Activated naive CD8-positive, alpha-beta T cell (primary cell): ENCODE measurements around the gene RCOR1.
"Not testable (repeated sequence)": the region's sequence is repeated elsewhere in the genome, so short reads cannot be mapped to it uniquely, and the experiment has no call there.

Experiments
- H3K27ac Mint-ChIP-seq: one replicate; pipeline ENCODE4 v1.8.0; 2021; ENCODE audit warnings: mixed read lengths
- H3K27me3 Mint-ChIP-seq: one replicate; pipeline ENCODE4 v1.8.0; 2021; ENCODE audit warnings: mixed read lengths
- H3K36me3 Mint-ChIP-seq: one replicate; pipeline ENCODE4 v1.8.0; 2021; ENCODE audit warnings: mixed read lengths
- H3K4me1 Mint-ChIP-seq: one replicate; pipeline ENCODE4 v1.8.0; 2021; ENCODE audit warnings: low read depth, mixed read lengths
- H3K4me3 Mint-ChIP-seq: one replicate; pipeline ENCODE4 v1.8.0; 2021; ENCODE audit warnings: mild to moderate bottlenecking, mixed read lengths
- H3K9me3 Mint-ChIP-seq: one replicate; pipeline ENCODE4 v1.8.0; 2021; ENCODE audit warnings: low read depth, mixed read lengths

Gene RCOR1

GRCh38 chr14:102591944-102592762, at the start of gene RCOR1:
Gene RCOR1 (plus strand): TSS chr14:102592649. CDS start chr14:102592887, 238 bp downstream.
- Mint-ChIP-seq H3K9me3 (no peaks in the 10 kb centered on the region), H3K27ac (peak within 1 kb of the TSS; percentile 87), H3K4me3 (peak within 1 kb of the TSS; percentile 90), H3K27me3 (no peaks in the 10 kb centered on the region), H3K4me1 (peaks cover 23% of the 10 kb centered on the region), H3K36me3 (no peaks in the 10 kb centered on the region)

DNA sequence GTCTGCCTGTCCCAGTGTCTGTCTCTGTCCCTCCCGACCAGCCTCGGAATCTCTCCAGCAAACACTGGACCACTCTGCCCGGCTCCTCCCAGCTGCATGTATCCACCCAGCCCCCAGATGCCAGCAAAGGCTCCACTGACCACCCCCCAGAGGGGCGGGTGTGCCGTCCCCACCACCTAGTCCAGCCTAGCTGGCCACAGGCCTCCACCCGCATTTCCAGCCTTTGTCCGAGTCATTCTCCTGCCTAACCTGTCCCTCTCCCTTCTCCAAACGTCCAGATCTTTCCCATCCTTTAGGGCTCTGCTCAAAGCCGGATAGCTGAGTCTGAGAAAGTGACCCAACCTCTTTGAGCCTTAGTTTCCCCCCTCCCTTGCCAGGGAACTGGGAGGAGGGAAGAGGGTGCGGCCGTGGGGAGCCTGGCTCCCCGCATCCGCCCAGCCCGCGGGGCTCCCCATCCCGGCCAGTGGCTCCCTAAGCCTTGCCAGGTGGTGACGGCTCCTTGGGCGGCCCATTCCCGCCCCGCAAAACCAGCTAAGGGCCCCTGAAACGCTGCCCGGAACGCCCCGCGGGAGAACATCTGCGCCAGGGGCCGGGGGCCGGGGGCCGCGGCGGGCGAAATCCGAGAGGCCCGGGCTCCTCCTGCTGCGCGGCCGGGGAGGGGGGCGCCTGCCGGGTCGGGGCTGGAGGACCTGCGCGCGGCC, 48.3 kb upstream of the RCOR1 start:
- peak overlapping the region; percentile 49 for H3K4me3 Mint-ChIP-seq
- H3K36me3 Mint-ChIP-seq = no peaks in the 10 kb centered on the region
- peaks cover 3% of the 10 kb centered on the region for H3K4me1 Mint-ChIP-seq
- H3K27me3 Mint-ChIP-seq = peaks cover 11% of the 10 kb centered on the region
- no peak overlapping the region for H3K27ac Mint-ChIP-seq
- H3K9me3 Mint-ChIP-seq = no peaks in the 10 kb centered on the region

GRCh38 chr14:102544747-102545460, 47.5 kb upstream of the RCOR1 start:
- Mint-ChIP-seq H3K4me1 (peaks cover 3% of the 10 kb centered on the region), H3K4me3 (peak overlapping the region; percentile 68), H3K36me3 (no peaks in the 10 kb centered on the region), H3K9me3 (no peaks in the 10 kb centered on the region), H3K27ac (no peak overlapping the region), H3K27me3 (peaks cover 11% of the 10 kb centered on the region)

DNA sequence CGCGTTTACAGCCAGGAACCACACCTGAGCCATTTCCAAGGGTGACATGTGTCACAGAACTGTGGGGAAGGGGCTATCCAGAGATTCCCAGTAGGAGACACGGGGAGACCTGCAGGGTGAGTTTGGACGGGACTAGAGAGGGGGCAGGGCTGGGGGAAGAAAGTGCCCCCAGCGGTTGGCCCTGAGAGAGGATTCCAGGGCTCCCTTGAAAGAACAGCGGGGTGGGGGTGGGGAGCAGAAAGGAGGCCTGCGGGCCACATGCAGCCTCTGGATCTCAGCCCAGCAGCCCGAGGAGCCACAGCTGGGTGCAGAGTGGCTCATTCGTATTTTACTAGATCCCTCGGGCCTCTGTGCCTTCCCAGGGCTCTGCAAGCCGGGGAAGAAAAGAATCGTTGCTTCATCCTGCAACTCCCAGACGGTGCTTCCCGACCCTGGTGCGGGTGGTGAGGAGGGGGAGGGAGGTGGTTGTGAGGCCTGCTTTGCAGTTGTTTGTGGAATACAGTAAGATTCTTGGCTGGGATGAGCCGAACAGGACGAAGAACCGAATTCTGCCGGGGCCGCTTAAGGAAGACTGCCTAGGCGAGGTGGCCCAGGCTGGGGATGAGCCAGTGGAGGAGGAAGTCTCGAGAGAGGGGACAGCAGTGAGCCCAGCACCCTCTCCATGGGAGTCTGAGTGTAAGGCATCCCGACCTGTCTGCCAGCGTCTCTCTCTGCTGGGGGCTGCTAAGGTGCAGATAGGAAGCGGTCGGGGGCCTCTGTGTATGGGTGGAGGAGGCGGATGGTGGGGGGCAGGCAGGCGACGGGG, 46.8 kb upstream of the RCOR1 start:
- Mint-ChIP-seq H3K27ac (no peak overlapping the region), H3K36me3 (no peaks in the 10 kb centered on the region), H3K4me3 (peak overlapping the region; percentile 68), H3K4me1 (peaks cover 3% of the 10 kb centered on the region), H3K9me3 (no peaks in the 10 kb centered on the region), H3K27me3 (peaks cover 11% of the 10 kb centered on the region)

GRCh38 chr14:102548616-102549240, 43.7 kb upstream of the RCOR1 start:
- peaks cover 11% of the 10 kb centered on the region for H3K27me3 Mint-ChIP-seq
- no peak overlapping the region for H3K4me3 Mint-ChIP-seq
- H3K36me3 Mint-ChIP-seq = no peaks in the 10 kb centered on the region
- H3K4me1 Mint-ChIP-seq = peaks cover 3% of the 10 kb centered on the region
- H3K27ac Mint-ChIP-seq = no peak overlapping the region
- no peaks in the 10 kb centered on the region for H3K9me3 Mint-ChIP-seq

DNA sequence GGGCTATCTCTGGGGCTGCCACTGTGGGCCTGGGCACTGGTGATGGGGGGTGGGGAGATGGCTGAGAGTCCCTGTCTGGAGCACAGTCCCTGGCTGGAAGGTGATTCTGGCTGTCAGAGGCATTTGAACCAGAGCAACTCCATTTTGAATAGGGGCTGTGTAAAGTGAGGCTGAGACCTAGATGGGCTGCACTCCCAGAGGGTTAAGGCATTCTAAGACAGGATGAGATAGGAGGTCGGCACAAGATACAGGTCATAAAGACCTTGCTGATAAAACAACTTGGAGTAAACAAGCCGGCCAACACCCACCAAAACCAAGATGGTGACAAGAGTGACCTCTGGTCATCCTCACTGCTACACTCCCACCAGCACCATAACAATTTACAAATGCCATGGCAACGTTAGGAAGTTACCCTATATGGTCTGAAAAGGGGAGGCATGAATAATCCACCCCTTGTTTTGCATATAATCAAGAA, 41.5 kb upstream of the RCOR1 start:
- not testable (repeated sequence) for H3K36me3 Mint-ChIP-seq, H3K27me3 Mint-ChIP-seq, H3K27ac Mint-ChIP-seq, H3K4me3 Mint-ChIP-seq, H3K9me3 Mint-ChIP-seq, H3K4me1 Mint-ChIP-seq

- H3K27ac Mint-ChIP-seq = no peak overlapping the region
- peaks cover 3% of the 10 kb centered on the region for H3K4me1 Mint-ChIP-seq
- peaks cover 2% of the 10 kb centered on the region for H3K27me3 Mint-ChIP-seq
- no peaks in the 10 kb centered on the region for H3K9me3 Mint-ChIP-seq
- no peaks in the 10 kb centered on the region for H3K36me3 Mint-ChIP-seq
- no peak overlapping the region for H3K4me3 Mint-ChIP-seq
Observed at GRCh38 chr14:102551995-102552705, 40.3 kb upstream of the RCOR1 start.

DNA sequence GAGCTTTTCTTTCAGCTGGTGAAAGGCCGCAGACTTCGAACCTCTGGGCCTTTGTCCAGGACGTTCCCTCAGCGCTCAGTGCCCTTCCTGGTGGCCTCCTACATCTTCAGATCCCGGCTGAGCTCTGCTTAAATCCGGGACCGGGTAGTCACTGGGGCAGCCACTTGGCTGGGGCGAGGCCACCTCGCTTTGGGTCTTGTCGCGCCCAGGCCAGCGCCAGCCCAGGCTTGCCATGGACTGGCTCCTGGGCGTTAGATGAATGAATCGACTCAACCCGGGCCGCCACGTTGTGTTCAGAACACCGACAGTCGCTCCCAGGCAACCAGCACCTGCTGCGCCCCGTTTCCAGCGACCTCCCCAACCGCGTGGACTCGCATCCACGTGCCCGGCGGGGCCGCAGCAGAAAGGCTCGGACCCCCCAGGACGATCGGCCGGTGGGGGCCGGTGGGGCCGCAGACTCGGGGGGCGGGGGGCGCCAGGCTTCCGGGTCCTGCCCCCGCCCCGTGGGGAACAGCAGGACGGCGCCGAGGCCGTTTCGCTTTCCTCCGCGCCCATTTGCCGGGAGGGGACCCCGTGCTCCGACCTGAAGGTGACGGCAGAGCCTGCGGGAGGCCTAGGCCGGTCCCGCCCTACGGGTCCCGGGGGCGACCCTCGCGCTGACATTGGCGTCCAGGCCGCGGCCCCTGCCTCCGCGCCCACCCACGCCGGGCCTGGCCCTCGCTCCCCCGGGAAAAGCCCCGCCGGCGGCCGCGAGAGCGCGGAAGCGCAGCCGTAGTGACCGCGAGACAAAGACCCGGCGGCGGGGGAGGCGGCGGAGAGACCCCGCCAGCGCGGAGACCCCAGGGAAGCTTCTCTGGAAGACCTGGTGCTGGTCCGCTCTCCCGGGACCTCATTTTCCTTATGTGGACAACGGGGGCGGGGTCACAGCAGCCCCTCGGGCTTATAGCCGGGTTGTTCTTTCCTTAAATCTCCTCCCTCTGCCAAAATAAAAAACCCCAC, 37.3 kb upstream of the RCOR1 start:
- Mint-ChIP-seq H3K9me3 (no peaks in the 10 kb centered on the region), H3K4me1 (peaks cover 3% of the 10 kb centered on the region), H3K4me3 (peak overlapping the region; percentile 78), H3K36me3 (no peaks in the 10 kb centered on the region), H3K27me3 (no peaks in the 10 kb centered on the region), H3K27ac (peak overlapping the region; percentile 85)

DNA sequence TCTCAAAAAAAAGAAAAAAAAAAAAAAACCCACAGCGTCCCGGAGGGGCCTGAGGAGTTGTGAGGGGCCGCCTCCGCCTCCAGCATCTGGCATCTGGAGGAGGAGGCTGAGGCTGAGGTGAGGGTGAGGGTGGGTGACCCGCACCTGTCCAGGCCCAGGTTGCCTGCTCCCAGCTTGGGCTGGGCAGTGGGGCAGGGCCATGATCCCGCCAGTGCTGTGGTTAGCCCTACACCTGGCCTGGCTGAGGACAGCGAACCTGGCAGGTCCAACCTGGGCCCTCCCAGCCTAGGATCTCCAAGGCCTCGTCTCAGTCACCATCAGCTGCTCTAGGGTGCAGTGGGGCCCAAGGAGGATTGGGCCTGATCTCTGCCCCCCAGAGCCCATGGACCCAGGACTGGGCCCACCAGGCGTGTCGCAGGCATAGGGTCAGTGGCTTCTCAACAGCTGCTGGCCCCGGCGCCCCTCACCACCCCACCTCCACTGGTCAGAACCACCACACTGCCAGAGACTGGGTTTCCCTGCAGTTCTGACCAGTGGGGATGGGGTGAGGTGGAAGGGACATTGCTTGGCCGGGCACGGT, 36.3 kb upstream of the RCOR1 start:
- Mint-ChIP-seq H3K4me3 (no peak overlapping the region), H3K36me3 (no peaks in the 10 kb centered on the region), H3K27me3 (no peaks in the 10 kb centered on the region), H3K27ac (no peak overlapping the region), H3K4me1 (peaks cover 3% of the 10 kb centered on the region), H3K9me3 (no peaks in the 10 kb centered on the region)

- no peak overlapping the region for H3K4me3 Mint-ChIP-seq
- H3K27me3 Mint-ChIP-seq = no peaks in the 10 kb centered on the region
- H3K27ac Mint-ChIP-seq = no peak overlapping the region
- H3K4me1 Mint-ChIP-seq = peaks cover 3% of the 10 kb centered on the region
- no peaks in the 10 kb centered on the region for H3K36me3 Mint-ChIP-seq
- no peaks in the 10 kb centered on the region for H3K9me3 Mint-ChIP-seq
Observed at GRCh38 chr14:102557434-102558226, 34.8 kb upstream of the RCOR1 start.

DNA sequence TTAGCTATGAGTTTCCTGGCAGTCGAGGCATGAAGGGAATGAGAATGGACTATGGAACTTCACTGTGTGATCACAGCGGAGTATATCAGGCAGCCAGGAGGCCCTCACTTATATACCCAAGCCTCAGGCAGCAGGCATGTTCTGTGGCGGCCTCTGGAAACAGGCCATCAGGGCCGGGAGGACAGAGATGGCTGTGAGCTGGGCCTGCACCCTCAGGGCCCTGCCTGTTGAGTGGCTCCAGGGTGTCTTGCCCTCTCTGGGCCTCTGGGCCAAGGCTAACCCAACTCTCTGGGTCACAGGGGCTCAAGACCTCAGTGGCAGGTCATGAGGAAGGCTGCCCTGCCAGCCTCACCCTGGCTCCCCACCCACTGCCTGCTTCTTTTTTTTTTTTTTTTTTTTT, 33.9 kb upstream of the RCOR1 start:
- H3K27ac Mint-ChIP-seq = no peak overlapping the region
- H3K36me3 Mint-ChIP-seq = no peaks in the 10 kb centered on the region
- H3K4me3 Mint-ChIP-seq = no peak overlapping the region
- peaks cover 3% of the 10 kb centered on the region for H3K4me1 Mint-ChIP-seq
- no peaks in the 10 kb centered on the region for H3K27me3 Mint-ChIP-seq
- no peaks in the 10 kb centered on the region for H3K9me3 Mint-ChIP-seq
